HG02759 (cell line): Measurements from ENCODE around the gene TYW1B.
"Not testable (repeated sequence)": the region's sequence is repeated elsewhere in the genome, so short reads cannot be mapped to it uniquely, and the experiment has no call there.

Experiments used
- ATAC-seq: cut with Tn5 transposase; IDR thresholded peaks from one replicate; pipeline ENCODE4 v1.9.1; 2021; ENCODE audit warnings: mild to moderate bottlenecking, moderate library complexity; ENCODE audit not compliant: unreplicated experiment

The TYW1B gene

GRCh38 chr7:72705693-72706092 lies 122.3 kb downstream of the TYW1B start:
- ATAC-seq = not testable (repeated sequence)

- ATAC-seq = no peak
Measured at GRCh38 chr7:72704894-72705293, 123.1 kb downstream of the TYW1B start.

- ATAC-seq = not testable (repeated sequence)
Measured at GRCh38 chr7:72700548-72700947, 127.5 kb downstream of the TYW1B start.

- not testable (repeated sequence) for ATAC-seq
Measured at GRCh38 chr7:72697066-72697465, 130.9 kb downstream of the TYW1B start.

GRCh38 chr7:72696643-72697042 lies 131.4 kb downstream of the TYW1B start:
- ATAC-seq = not testable (repeated sequence)

- ATAC-seq = not testable (repeated sequence)
Measured at GRCh38 chr7:72695482-72695881, 132.5 kb downstream of the TYW1B start.

GRCh38 chr7:72691442-72691841 lies 136.6 kb downstream of the TYW1B start:
- not testable (repeated sequence) for ATAC-seq

GRCh38 chr7:72690177-72690576 lies 137.8 kb downstream of the TYW1B start:
- ATAC-seq = not testable (repeated sequence)

- ATAC-seq = not testable (repeated sequence)
Measured at GRCh38 chr7:72689344-72689743, 138.7 kb downstream of the TYW1B start.

GRCh38 chr7:72681211-72681610 lies 146.8 kb downstream of the TYW1B start:
- ATAC-seq = not testable (repeated sequence)

- ATAC-seq = peak; percentile 59
Measured at GRCh38 chr7:72676880-72677279, 151.1 kb downstream of the TYW1B start.

- not testable (repeated sequence) for ATAC-seq
Measured at GRCh38 chr7:72676086-72676690, 151.8 kb downstream of the TYW1B start.

- not testable (repeated sequence) for ATAC-seq
Measured at GRCh38 chr7:72675686-72676085, 152.3 kb downstream of the TYW1B start.

- no peak for ATAC-seq
Measured at GRCh38 chr7:72674394-72674793, 153.6 kb downstream of the TYW1B start.

- not testable (repeated sequence) for ATAC-seq
Measured at GRCh38 chr7:72670850-72671249, 157.2 kb downstream of the TYW1B start.

GRCh38 chr7:72668435-72668834 lies 159.6 kb downstream of the TYW1B start:
- ATAC-seq = not testable (repeated sequence)

- ATAC-seq = not testable (repeated sequence)
Measured at GRCh38 chr7:72667049-72667448, 161.0 kb downstream of the TYW1B start.

GRCh38 chr7:72648574-72648973 lies 179.4 kb downstream of the TYW1B start:
- not testable (repeated sequence) for ATAC-seq

- not testable (repeated sequence) for ATAC-seq
Measured at GRCh38 chr7:72643708-72644107, 184.3 kb downstream of the TYW1B start.

- not testable (repeated sequence) for ATAC-seq
Measured at GRCh38 chr7:72641485-72642248, 186.3 kb downstream of the TYW1B start.

GRCh38 chr7:72640740-72641139 lies 187.3 kb downstream of the TYW1B start:
- ATAC-seq = not testable (repeated sequence)

- ATAC-seq = not testable (repeated sequence)
Measured at GRCh38 chr7:72635273-72635908, 192.6 kb downstream of the TYW1B start.
